Endothelial cell of umbilical vein (primary cell): Measurements from ENCODE around the gene KRTAP10-10.

Experiments
- POLR2AphosphoS5 ChIP-seq: IDR thresholded peaks from 2 replicates; pipeline ENCODE4 v1.6.1; 2012; ENCODE audit warnings: low read depth, mild to moderate bottlenecking, control low read depth, low read length, moderate library complexity; ENCODE audit not compliant: insufficient read depth
- TF ChIP-seq, protein P1 (sequence below), 2 donors: IDR thresholded peaks; 1 replicate in 1 of 2; 2 replicates in 1 of 2; pipeline ENCODE4 v1.5.1; 2011; ENCODE audit warnings: low read length in 2 of 2, mild to moderate bottlenecking in 2 of 2, moderate library complexity in 2 of 2, control low read depth in 1 of 2, inconsistent platforms in 1 of 2, low read depth in 1 of 2; ENCODE audit not compliant: insufficient read depth in 1 of 2; ENCODE audit errors: extremely low read depth in 1 of 2

DNA sequence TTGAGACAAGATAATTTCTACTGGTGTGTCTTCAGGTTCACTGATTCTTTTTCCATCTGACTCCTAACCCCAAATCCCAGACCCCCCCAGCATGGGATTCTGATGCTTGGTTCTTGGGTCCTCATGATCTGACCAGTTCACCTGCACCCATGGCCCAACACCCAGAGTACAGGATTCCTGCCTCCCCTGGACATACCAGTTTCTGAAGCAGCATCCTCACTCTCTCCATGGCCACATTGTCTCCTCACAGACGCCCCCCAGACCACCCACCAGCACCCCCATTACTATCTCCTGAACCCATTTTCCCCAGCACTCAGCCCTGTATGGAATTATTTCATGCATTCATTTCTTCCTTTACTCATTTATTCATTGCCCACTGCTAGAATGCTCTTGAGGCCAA is 19.7 kb downstream of the KRTAP10-10 start:
- no peak for TF ChIP-seq POLR2AphosphoS5
- TF ChIP-seq, protein P1, sequence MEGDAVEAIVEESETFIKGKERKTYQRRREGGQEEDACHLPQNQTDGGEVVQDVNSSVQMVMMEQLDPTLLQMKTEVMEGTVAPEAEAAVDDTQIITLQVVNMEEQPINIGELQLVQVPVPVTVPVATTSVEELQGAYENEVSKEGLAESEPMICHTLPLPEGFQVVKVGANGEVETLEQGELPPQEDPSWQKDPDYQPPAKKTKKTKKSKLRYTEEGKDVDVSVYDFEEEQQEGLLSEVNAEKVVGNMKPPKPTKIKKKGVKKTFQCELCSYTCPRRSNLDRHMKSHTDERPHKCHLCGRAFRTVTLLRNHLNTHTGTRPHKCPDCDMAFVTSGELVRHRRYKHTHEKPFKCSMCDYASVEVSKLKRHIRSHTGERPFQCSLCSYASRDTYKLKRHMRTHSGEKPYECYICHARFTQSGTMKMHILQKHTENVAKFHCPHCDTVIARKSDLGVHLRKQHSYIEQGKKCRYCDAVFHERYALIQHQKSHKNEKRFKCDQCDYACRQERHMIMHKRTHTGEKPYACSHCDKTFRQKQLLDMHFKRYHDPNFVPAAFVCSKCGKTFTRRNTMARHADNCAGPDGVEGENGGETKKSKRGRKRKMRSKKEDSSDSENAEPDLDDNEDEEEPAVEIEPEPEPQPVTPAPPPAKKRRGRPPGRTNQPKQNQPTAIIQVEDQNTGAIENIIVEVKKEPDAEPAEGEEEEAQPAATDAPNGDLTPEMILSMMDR (IDR thresholded peaks at IDR 0.05; ENCODE audit: extremely low read depth in 1 of 2, insufficient read depth in 1 of 2, low read depth in 1 of 2, low read length in 2 of 2): no peak
